H1 (cell line): ENCODE measurements around the gene SLC38A10. TPM values are rescaled to one million over a fixed set of nuclear protein-coding genes. Genes with fewer than 3 reads are reported as not detected.

Source experiments
- CTCF ChIA-PET: fragments of 300-600 bp; sonication (Branson Sonifier 250); formaldehyde crosslinking; loops from one replicate; lab custom pipeline; 2021; ENCODE audit not compliant: partially characterized antibody; lab: Charles Lee
- POLR2A ChIA-PET: fragments of 300-600 bp; sonication (Branson Sonifier 250); formaldehyde crosslinking; loops from one replicate; lab custom pipeline; 2021; ENCODE audit warnings: inconsistent platforms; ENCODE audit not compliant: partially characterized antibody; lab: Charles Lee
- DNase-seq, 2 experiments: peaks; one replicate each; pipeline versions ENCODE4 v3.0.0 to v3.0.0-alpha.2; 2010 to 2022; ENCODE audit warnings: low spot score in 2 of 2, low read depth in 1 of 2, mixed read lengths in 1 of 2
- FAIRE-seq: peaks from 2 replicates; lab custom pipeline; 2011; peaks lifted over from hg19 to GRCh38; lab: Jason Lieb, UNC
- H2AFZ ChIP-seq: 2 replicates; pipeline ENCODE4 v1.8.1; 2012; ENCODE audit warnings: low read length, inconsistent platforms
- H2AK5ac ChIP-seq: 2 replicates; pipeline ENCODE4 v1.6.1; 2013; ENCODE audit warnings: low read depth, low read length
- H2BK120ac ChIP-seq: replicated peaks from 2 replicates; pipeline ENCODE3; 2013; ENCODE audit warnings: low read depth, low read length, inconsistent platforms
- H2BK12ac ChIP-seq: 2 replicates; pipeline ENCODE4 v1.6.1; 2013; ENCODE audit warnings: low read depth, low read length
- H2BK15ac ChIP-seq: 2 replicates; pipeline ENCODE4 v1.6.1; 2013; ENCODE audit warnings: low read length
- H2BK20ac ChIP-seq: 2 replicates; pipeline ENCODE4 v1.6.1; 2013; ENCODE audit warnings: low read length
- H2BK5ac ChIP-seq: 2 replicates; pipeline ENCODE4 v1.6.1; 2013; ENCODE audit warnings: low read depth, low read length
- H3K14ac ChIP-seq: 2 replicates; pipeline ENCODE4 v1.6.1; 2013; ENCODE audit warnings: inconsistent platforms; ENCODE audit not compliant: insufficient read length
- H3K18ac ChIP-seq: 2 replicates; pipeline ENCODE4 v1.6.1; 2013; ENCODE audit warnings: low read length; ENCODE audit errors: extremely low read depth
- H3K23ac ChIP-seq: 2 replicates; pipeline ENCODE4 v1.6.1; 2013; ENCODE audit warnings: inconsistent platforms; ENCODE audit not compliant: insufficient read length
- H3K23me2 ChIP-seq: 2 replicates; pipeline ENCODE4 v1.6.1; 2013; ENCODE audit warnings: low read depth, low read length
- H3K27ac ChIP-seq: 2 replicates; pipeline ENCODE4 v1.6.1; 2011; ENCODE audit warnings: low read depth, low read length, inconsistent platforms
- H3K27me3 ChIP-seq, 4 experiments: replicated peaks in 1 of 4; 1 replicate in 1 of 4; 2 replicates in 3 of 4; pipeline versions ENCODE4 v1.6.1 to v1.8.1; 2011 to 2013; ENCODE audit warnings: low read length in 3 of 4, mild to moderate bottlenecking in 3 of 4, inconsistent platforms in 2 of 4, mixed read lengths in 2 of 4, moderate library complexity in 1 of 4; ENCODE audit not compliant: control insufficient read depth in 3 of 4, insufficient read depth in 3 of 4; ENCODE audit errors: extremely low read depth in 1 of 4
- H3K36me3 ChIP-seq, 4 experiments: 2 replicates each; pipeline versions ENCODE4 v1.6.1 to v1.8.1; 2011 to 2013; ENCODE audit warnings: mild to moderate bottlenecking in 4 of 4, low read length in 3 of 4, moderate library complexity in 2 of 4, control low read depth in 1 of 4, inconsistent platforms in 1 of 4; ENCODE audit not compliant: insufficient read depth in 4 of 4, control insufficient read depth in 2 of 4
- H3K4ac ChIP-seq: replicated peaks from 2 replicates; pipeline ENCODE3; 2013; ENCODE audit warnings: low read length, low read depth, mixed read lengths, inconsistent platforms; ENCODE audit not compliant: insufficient read length
- H3K4me1 ChIP-seq, 4 experiments: replicated peaks in 1 of 4; 1 replicate in 1 of 4; 2 replicates in 3 of 4; pipeline versions ENCODE4 v1.6.1 to v1.8.1; 2011 to 2013; ENCODE audit warnings: low read length in 3 of 4, inconsistent platforms in 2 of 4, mixed read lengths in 1 of 4; ENCODE audit not compliant: insufficient read depth in 4 of 4, control insufficient read depth in 3 of 4
- H3K4me2 ChIP-seq, 2 experiments: 2 replicates each; pipeline versions ENCODE4 v1.6.1 to v1.8.1; 2011 to 2013; ENCODE audit warnings: low read depth in 2 of 2, low read length in 2 of 2, control low read depth in 1 of 2, inconsistent platforms in 1 of 2, mild to moderate bottlenecking in 1 of 2; ENCODE audit not compliant: insufficient read depth in 1 of 2
- H3K4me3 ChIP-seq, 4 experiments: fragments of 200-600, 300-600 bp in 1 of 4; sonication (generic), shearing (Covaris generic), sonication (Bioruptor Twin) in 1 of 4; 2 replicates each; pipeline versions ENCODE4 v1.5.1 to v1.8.1; 2011 to 2016; ENCODE audit warnings: low read length in 4 of 4, low read depth in 3 of 4, control low read depth in 2 of 4, inconsistent platforms in 2 of 4, mild to moderate bottlenecking in 2 of 4, mixed read lengths in 1 of 4, moderate library complexity in 1 of 4; ENCODE audit not compliant: insufficient read depth in 2 of 4; ENCODE audit errors: extremely low read depth in 1 of 4
- H3K56ac ChIP-seq: replicated peaks from 2 replicates; pipeline ENCODE3; 2013; ENCODE audit warnings: low read depth, mild to moderate bottlenecking, mixed read lengths, low read length, inconsistent platforms; ENCODE audit not compliant: insufficient read length
- H3K79me1 ChIP-seq: 2 replicates; pipeline ENCODE4 v1.6.1; 2013; ENCODE audit warnings: low read depth, low read length, control low read depth
- H3K79me2 ChIP-seq, 2 experiments: 2 replicates each; pipeline versions ENCODE4 v1.6.1 to v1.8.1; 2012 to 2013; ENCODE audit warnings: low read length in 2 of 2, mild to moderate bottlenecking in 2 of 2, inconsistent platforms in 1 of 2; ENCODE audit not compliant: insufficient read depth in 2 of 2, control insufficient read depth in 1 of 2
- H3K9ac ChIP-seq, 4 experiments: replicated peaks in 1 of 4; 1 replicate in 1 of 4; 2 replicates in 3 of 4; pipeline versions ENCODE4 v1.6.1 to v1.8.1; 2011 to 2013; ENCODE audit warnings: low read depth in 3 of 4, low read length in 3 of 4, control low read depth in 2 of 4, mild to moderate bottlenecking in 2 of 4, moderate library complexity in 2 of 4, inconsistent platforms in 1 of 4; ENCODE audit errors: extremely low read depth in 1 of 4
- H3K9me3 ChIP-seq, 2 experiments: 2 replicates each; pipeline versions ENCODE4 v1.6.1 to v1.8.1; 2012 to 2013; ENCODE audit warnings: mild to moderate bottlenecking in 2 of 2, moderate library complexity in 2 of 2, control low read depth in 1 of 2, inconsistent platforms in 1 of 2, low read depth in 1 of 2, low read length in 1 of 2, mixed read lengths in 1 of 2; ENCODE audit not compliant: insufficient read depth in 2 of 2
- H4K20me1 ChIP-seq, 2 experiments: replicated peaks in 1 of 2; 2 replicates each; pipeline versions ENCODE3 to v1.8.1; 2011 to 2013; ENCODE audit warnings: inconsistent platforms in 2 of 2, low read length in 2 of 2, mild to moderate bottlenecking in 1 of 2; ENCODE audit not compliant: insufficient read depth in 2 of 2, control insufficient read depth in 1 of 2
- H4K5ac ChIP-seq: 2 replicates; pipeline ENCODE4 v1.6.1; 2013; ENCODE audit warnings: low read length, low read depth, mixed read lengths, inconsistent platforms; ENCODE audit not compliant: insufficient read length
- H4K8ac ChIP-seq: 2 replicates; pipeline ENCODE4 v1.8.0; 2013; ENCODE audit warnings: mild to moderate bottlenecking, moderate library complexity, low read length, inconsistent platforms; ENCODE audit not compliant: insufficient read depth; ENCODE audit errors: extremely low read depth
- H4K91ac ChIP-seq: replicated peaks from 2 replicates; pipeline ENCODE3; 2013; ENCODE audit warnings: low read length, mixed read lengths, inconsistent platforms; ENCODE audit not compliant: insufficient read length
- KDM4A ChIP-seq: IDR thresholded peaks from one replicate; pipeline ENCODE4 v1.7.1; 2012; ENCODE audit warnings: low read depth, mild to moderate bottlenecking, moderate library complexity, low read length, inconsistent platforms; ENCODE audit not compliant: severe bottlenecking
- POLR2AphosphoS5 ChIP-seq: IDR thresholded peaks from 2 replicates; pipeline ENCODE4 v1.6.1; 2011; ENCODE audit warnings: low read depth, low read length
- SP1 ChIP-seq: IDR thresholded peaks from 2 replicates; pipeline ENCODE4 v1.6.1; 2011; ENCODE audit warnings: low read depth, low read length
- SUZ12 ChIP-seq: fragments of 200-600 bp; sonication (generic); IDR thresholded peaks from 2 replicates; pipeline ENCODE4 v1.6.1; 2012; ENCODE audit warnings: mild to moderate bottlenecking, inconsistent platforms, low read length, moderate library complexity, mixed read lengths
- WGBS, 2 experiments: shearing (Covaris generic) in 1 of 2; methylation state at CpG; one replicate each; pipeline versions ENCODE4 v1.1.6 to v1.1.7; 2013 to 2015; ENCODE audit warnings: low lambda C conversion rate in 2 of 2, mixed read lengths in 2 of 2, inconsistent platforms in 1 of 2, low coverage in 1 of 2, missing lambda C conversion rate in 1 of 2; ENCODE audit not compliant: insufficient replicate concordance in 2 of 2, insufficient coverage in 1 of 2, insufficient read length in 1 of 2; ENCODE audit errors: extremely low coverage in 1 of 2, missing lambda C conversion rate in 1 of 2; 5-methylcytosine and 5-hydroxymethylcytosine counted together
- polyA plus RNA-seq, 7 experiments: library from polyadenylated mRNA; depleted of rRNA in 3 of 7; stranded (reverse) in 5 of 7; unstranded in 2 of 7; fragments of >200 nt in 5 of 7; fragments of 200-250 nt in 2 of 7; gene quantifications; 1 replicate in 5 of 7; 2 replicates in 1 of 7; 4 replicates in 1 of 7; pipeline versions ENCODE4 v1.2.1 to v1.2.3, GENCODE V29; 2011 to 2013; ENCODE audit warnings: missing spikeins in 2 of 7, mixed read lengths in 2 of 7
- total RNA-seq: library from RNA; stranded (reverse); fragmentation: NEBNext Ultra II Directional; extraction: Animal tissue kit (Norgen Biotek cat#: 25700); gene quantifications from 2 replicates; pipeline ENCODE4 v1.2.1, GENCODE V29; 2021
- TF ChIP-seq, protein P1 (sequence below): IDR thresholded peaks from 2 replicates; pipeline ENCODE4 v1.6.1; 2012; ENCODE audit warnings: inconsistent platforms

Gene SLC38A10
- total and polyA plus RNA-seq, 2 of the 8 experiments (the other 6 are each of a cell fraction or from before 2014, with no cell fraction given), result 26.4 to 41.0 TPM

DNA sequence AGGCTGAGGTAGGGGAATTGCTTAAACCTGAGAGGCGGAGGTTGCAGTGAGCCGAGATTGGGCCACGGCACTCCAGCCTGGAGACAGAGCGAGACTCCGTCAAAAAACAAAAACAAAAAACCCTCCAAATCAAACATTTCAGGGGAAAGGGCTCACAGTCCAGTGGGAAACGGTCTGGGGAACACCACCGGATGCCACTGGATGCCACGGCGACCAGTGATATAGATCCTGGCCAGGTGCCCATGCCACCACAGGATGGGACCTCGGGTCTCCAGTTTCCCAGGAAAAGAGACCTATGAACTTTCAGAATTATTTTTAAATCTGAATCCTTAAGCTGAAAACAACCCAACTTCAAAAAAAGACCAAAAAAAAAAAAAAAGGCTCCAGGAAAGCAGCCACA lies 84.6 kb downstream of the SLC38A10 start:
- H3K4me1 ChIP-seq, result no peaks in the 10 kb centered on the region; a peak in 1 of 7 replicates
- H3K79me1 ChIP-seq, result peaks cover 5% of the 10 kb centered on the region; the same call in 1 of the 2 replicates
- H4K8ac ChIP-seq, result no peak overlapping the region
- no peak overlapping the region for H3K23ac ChIP-seq
- H2BK120ac ChIP-seq, result no peak overlapping the region
- no peak for FAIRE-seq
- no peak overlapping the region for H2BK20ac ChIP-seq
- CTCF ChIA-PET, result interaction anchor here (0.7 to 2.9 kb wide), 8 partner anchors 10 to 327 kb away, joined by 3 to 16 read pairs (median 3); no protein-coding TSS in a partner anchor
- H3K18ac ChIP-seq, result no peak overlapping the region
- peaks cover 3% of the 10 kb centered on the region; the same call in 1 of the 2 replicates for H3K23me2 ChIP-seq
- no peak overlapping the region for H3K4ac ChIP-seq
- POLR2A ChIA-PET, result no interaction called here
- no peak overlapping the region for H2BK12ac ChIP-seq
- no peak overlapping the region for H3K9ac ChIP-seq
- H2AFZ ChIP-seq, result no peak overlapping the region
- H3K27ac ChIP-seq, result no peak overlapping the region
- H3K79me2 ChIP-seq, result no peaks in the 10 kb centered on the region; a peak in 2 of 4 replicates
- DNase-seq, result no peak
- no peak overlapping the region for H4K5ac ChIP-seq
- no peak overlapping the region for H2BK15ac ChIP-seq
- no peak overlapping the region for H3K14ac ChIP-seq
- no peak overlapping the region for H3K4me3 ChIP-seq
- no peak overlapping the region for H2BK5ac ChIP-seq
- no peaks in the 10 kb centered on the region for H3K27me3 ChIP-seq
- 86% methylated on average over 10 of the region's 10 CpGs; no CpG with 5 or more reads in 1 of the 2 experiments for WGBS, 2 experiments
- no peak overlapping the region for H3K56ac ChIP-seq
- H3K4me2 ChIP-seq, result no peak overlapping the region
- no peak for TF ChIP-seq SUZ12
- TF ChIP-seq, protein P1, sequence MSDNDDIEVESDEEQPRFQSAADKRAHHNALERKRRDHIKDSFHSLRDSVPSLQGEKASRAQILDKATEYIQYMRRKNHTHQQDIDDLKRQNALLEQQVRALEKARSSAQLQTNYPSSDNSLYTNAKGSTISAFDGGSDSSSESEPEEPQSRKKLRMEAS, result no peak
- TF ChIP-seq SP1, result no peak
- TF ChIP-seq KDM4A, result no peak
- TF ChIP-seq POLR2AphosphoS5, result no peak
- H4K91ac ChIP-seq, result no peak overlapping the region
- peaks cover 0 to 3% (median 0%) of the 10 kb centered on the region in 4 experiments; a peak in 2 of 8 replicates for H3K36me3 ChIP-seq
- peaks cover 3 to 10% of the 10 kb centered on the region in 2 experiments for H4K20me1 ChIP-seq
- no peaks in the 10 kb centered on the region for H3K9me3 ChIP-seq
- no peak overlapping the region for H2AK5ac ChIP-seq
